Ascending aorta (tissue), 2 donors: ENCODE measurements around the gene KCNG2. TPM values are rescaled to one million over a fixed set of nuclear protein-coding genes. Genes with fewer than 3 reads are reported as not detected.
A peak's percentile ranks its signal among the peaks of the same experiment; 100 is the strongest.

Experiments
- DNase-seq, 2 donors: peaks; one replicate each; pipeline ENCODE4 v3.0.0-alpha.2; 2019; ENCODE audit warnings: low spot score in 2 of 2
- H3K27ac ChIP-seq, 2 donors: fragments of 200-600 bp; sonication (generic); one replicate each; pipeline ENCODE4 v1.5.1; 2016 to 2017; ENCODE audit warnings: mild to moderate bottlenecking in 1 of 2
- H3K27me3 ChIP-seq: fragments of 200-600 bp; sonication (generic); one replicate; pipeline ENCODE4 v1.5.1; 2017
- H3K36me3 ChIP-seq, 2 donors: fragments of 200-600 bp; sonication (generic); one replicate each; pipeline ENCODE4 v1.5.1; 2016
- H3K4me1 ChIP-seq, 2 donors: fragments of 200-600 bp; sonication (generic); one replicate each; pipeline ENCODE4 v1.5.1; 2016 to 2017; ENCODE audit warnings: mild to moderate bottlenecking in 1 of 2
- H3K4me3 ChIP-seq, 2 donors: fragments of 200-600 bp; sonication (generic); one replicate each; pipeline ENCODE4 v1.5.1; 2016 to 2017; ENCODE audit warnings: mild to moderate bottlenecking in 1 of 2
- H3K9me3 ChIP-seq, 2 donors: fragments of 200-600 bp; sonication (generic); one replicate each; pipeline ENCODE4 v1.5.1; 2016
- intact Hi-C: fragments of 100-400 bp; cut with DNase I; formaldehyde crosslinking; loops from one replicate; pipeline ENCODE4 v1.15.1; 2023
- total RNA-seq: library from RNA; depleted of rRNA; stranded (reverse); fragments of >200 nt; gene quantifications from one replicate; pipeline ENCODE4 v1.1.0, GENCODE V29; 2016
- TF ChIP-seq, protein P1 (sequence below), 3 experiments: fragments of 200-600 bp in 2 of 3; fragments of 450-650 bp in 1 of 3; sonication (generic) in 2 of 3; IDR thresholded peaks; one replicate each; pipeline ENCODE4 v1.5.1; 2016 to 2019; ENCODE audit warnings: antibody characterized with exemption in 3 of 3, mild to moderate bottlenecking in 1 of 3, moderate library complexity in 1 of 3

Gene KCNG2
- total RNA-seq, 1 donor from 2014 or later, result not detected

DNA sequence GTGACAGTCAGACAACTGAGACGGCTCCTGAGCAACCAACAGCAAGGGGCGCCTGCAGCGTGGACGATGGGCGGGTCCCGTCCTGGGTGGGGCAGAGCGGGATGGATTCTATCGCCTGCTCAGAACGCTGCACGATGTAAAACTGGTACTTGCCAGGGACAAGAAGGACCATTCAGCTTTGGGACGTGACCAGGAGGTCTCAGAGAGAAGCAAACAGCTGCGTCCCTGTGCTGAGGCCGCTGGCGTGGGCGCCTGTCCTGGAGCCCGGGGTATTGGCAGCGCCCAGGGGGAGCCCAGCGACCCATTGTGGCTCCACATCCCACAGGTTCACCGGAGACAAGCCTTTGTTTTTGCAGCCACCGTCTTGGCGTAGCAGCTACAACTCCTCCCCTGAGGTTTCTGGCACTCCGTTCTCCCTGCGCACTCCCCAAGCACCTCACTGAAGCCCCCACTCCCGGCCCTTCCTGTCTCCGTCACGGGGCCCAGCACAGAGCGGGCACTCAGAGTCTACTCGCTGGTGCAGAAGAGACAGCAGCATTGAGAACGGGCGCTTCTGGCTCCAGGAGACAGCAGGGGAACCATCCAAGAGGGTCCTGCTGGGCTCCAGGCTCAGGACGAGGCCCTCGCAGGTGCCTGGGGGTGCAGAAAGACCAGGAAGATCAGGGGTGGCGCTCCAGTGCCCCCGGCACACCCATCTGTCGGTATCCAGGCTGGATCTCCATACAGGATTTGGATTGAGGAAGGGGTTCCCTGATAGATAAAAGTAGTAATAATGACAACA lies 22.1 kb upstream of the KCNG2 start:
- intact Hi-C loops, result no loop called here
- Histone ChIP-seq H3K4me3 (no peak overlapping the region), H3K36me3 (no peaks in the 10 kb centered on the region), H3K27me3 (no peaks in the 10 kb centered on the region), H3K4me1 (no peaks in the 10 kb centered on the region), H3K9me3 (no peaks in the 10 kb centered on the region), H3K27ac (no peak overlapping the region)
- DNase-seq, result peak in 1 of 2 donors; percentile 52
- TF ChIP-seq, protein P1, sequence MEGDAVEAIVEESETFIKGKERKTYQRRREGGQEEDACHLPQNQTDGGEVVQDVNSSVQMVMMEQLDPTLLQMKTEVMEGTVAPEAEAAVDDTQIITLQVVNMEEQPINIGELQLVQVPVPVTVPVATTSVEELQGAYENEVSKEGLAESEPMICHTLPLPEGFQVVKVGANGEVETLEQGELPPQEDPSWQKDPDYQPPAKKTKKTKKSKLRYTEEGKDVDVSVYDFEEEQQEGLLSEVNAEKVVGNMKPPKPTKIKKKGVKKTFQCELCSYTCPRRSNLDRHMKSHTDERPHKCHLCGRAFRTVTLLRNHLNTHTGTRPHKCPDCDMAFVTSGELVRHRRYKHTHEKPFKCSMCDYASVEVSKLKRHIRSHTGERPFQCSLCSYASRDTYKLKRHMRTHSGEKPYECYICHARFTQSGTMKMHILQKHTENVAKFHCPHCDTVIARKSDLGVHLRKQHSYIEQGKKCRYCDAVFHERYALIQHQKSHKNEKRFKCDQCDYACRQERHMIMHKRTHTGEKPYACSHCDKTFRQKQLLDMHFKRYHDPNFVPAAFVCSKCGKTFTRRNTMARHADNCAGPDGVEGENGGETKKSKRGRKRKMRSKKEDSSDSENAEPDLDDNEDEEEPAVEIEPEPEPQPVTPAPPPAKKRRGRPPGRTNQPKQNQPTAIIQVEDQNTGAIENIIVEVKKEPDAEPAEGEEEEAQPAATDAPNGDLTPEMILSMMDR (IDR thresholded peaks at IDR 0.05), result no peak

DNA sequence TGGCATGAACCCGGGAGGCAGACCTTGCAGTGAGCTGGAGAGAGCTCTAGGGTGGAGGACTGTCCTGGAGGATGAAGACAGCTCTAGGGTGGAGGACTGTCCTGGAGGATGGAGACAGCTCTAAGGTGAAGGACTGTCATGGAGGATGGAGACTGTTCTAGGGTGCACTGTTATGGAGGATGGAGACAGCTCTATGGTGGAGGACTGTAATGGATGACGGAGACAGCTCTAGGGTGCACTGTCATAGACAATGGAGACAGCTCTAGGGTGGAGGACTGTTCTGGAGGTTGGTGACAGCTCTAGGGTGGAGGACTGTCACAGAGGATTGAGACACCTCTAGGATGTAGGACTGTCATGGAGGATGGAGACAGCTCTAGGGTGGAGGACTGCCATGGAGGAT lies 21.1 kb upstream of the KCNG2 start:
- TF ChIP-seq, protein P1 (IDR thresholded peaks at IDR 0.05), result no peak
- intact Hi-C loops, result no loop called here
- no peaks in the 10 kb centered on the region for H3K4me1 ChIP-seq
- H3K36me3 ChIP-seq, result no peaks in the 10 kb centered on the region
- no peaks in the 10 kb centered on the region for H3K27me3 ChIP-seq
- no peak overlapping the region for H3K27ac ChIP-seq
- no peak overlapping the region for H3K4me3 ChIP-seq
- DNase-seq, result no peak
- no peaks in the 10 kb centered on the region for H3K9me3 ChIP-seq

DNA sequence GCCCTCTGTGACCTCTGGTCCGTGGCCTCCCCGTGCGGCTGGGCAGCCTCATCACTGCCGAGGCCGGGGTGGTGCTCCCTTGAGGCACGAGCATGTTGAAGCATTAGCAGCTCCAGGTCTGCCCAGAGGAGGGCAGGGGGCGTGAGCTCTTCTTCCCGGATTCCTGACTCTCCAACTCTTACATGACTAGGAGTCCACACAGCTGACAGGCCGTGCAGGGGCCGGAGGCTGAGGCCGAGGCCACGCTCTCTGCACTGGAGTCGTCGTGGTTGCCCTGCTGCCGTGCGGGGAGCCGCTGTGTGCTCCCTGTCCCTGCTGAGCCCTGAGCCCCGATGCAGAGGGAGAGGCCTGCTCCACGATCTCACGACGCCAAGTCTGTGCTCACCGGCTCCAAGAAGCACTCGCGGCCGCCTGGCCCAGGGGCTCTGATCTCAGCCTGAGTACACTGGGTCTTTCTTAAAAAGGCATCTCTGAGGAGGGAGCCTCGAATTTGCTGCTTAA lies 19.4 kb upstream of the KCNG2 start:
- no peaks in the 10 kb centered on the region for H3K36me3 ChIP-seq
- no peaks in the 10 kb centered on the region for H3K27me3 ChIP-seq
- H3K4me3 ChIP-seq, result no peak overlapping the region
- H3K9me3 ChIP-seq, result no peaks in the 10 kb centered on the region
- H3K27ac ChIP-seq, result no peak overlapping the region
- peak in 1 of 2 donors; percentile 40 for DNase-seq
- TF ChIP-seq, protein P1 (IDR thresholded peaks at IDR 0.05), result no peak
- no peaks in the 10 kb centered on the region for H3K4me1 ChIP-seq
- intact Hi-C loops, result no loop called here

DNA sequence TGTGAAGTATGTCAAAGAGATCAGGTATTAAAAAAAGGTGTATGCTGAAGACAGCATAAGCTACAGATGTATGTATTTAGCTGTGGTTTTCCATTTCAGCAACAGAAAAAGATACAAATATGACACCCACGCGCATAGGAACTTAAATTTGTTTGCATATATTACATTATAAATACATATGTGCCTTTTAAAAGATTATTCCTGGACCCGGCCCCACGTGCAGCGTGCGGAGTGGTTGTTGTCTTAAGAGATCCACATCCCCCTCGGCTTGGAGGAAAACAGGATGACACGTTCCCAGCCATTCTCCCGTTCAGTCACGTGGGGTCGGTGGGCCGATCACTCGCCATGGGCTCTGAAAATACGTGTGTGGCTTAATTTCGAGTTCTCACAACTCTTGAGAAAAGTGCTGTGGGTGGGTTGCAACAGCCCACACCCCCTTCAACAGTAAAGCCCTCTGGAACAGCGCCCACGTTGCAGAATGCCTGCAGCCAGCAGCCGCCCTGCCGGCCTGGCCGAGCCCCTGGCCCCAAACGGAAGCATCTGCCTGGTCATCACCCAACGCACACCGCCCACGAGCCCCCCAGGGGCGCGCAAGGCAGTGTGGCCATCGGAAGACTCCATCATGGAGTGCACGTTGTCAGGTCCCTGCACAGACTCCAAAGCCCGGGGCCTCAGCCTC lies 18.6 kb upstream of the KCNG2 start:
- peak in 1 of 2 donors; percentile 38 for DNase-seq

DNA sequence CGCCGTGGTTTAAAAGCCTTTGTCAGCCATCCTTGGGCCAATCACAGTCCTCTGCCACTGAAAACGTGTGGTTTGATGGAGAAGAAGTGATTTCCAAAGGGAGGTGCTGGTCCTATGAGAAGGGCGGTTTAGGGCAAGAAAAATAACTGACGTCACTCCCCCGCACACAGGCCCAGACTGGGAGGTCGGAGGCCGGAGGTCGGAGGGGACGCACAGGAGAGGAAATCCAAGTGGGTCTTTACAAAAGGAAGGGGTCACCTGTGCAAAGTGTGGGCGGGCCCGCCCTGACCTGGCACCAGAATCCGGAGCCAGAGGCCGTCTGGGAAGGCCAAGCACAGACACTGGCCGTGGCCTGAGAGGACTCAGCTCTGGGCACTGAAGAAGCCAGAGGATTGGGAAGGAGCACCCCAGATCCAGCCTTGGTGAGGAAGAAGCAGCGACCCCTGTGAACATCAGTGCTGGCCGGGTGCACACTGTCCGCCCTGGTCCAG lies 18.0 kb upstream of the KCNG2 start:
- Histone ChIP-seq H3K27me3 (no peaks in the 10 kb centered on the region), H3K4me1 (no peaks in the 10 kb centered on the region), H3K9me3 (no peaks in the 10 kb centered on the region), H3K27ac (no peak overlapping the region), H3K4me3 (no peak overlapping the region), H3K36me3 (no peaks in the 10 kb centered on the region)
- TF ChIP-seq, protein P1 (IDR thresholded peaks at IDR 0.05), result no peak
- intact Hi-C loops, result no loop called here
- peak in 1 of 2 donors; percentile 45 for DNase-seq

More for the DNA sequence above, 18.6 kb upstream of the KCNG2 start:
- Histone ChIP-seq H3K27ac (no peak overlapping the region), H3K36me3 (no peaks in the 10 kb centered on the region), H3K4me1 (no peaks in the 10 kb centered on the region), H3K27me3 (no peaks in the 10 kb centered on the region), H3K4me3 (no peak overlapping the region), H3K9me3 (no peaks in the 10 kb centered on the region)
- intact Hi-C loops, result no loop called here
- TF ChIP-seq, protein P1 (IDR thresholded peaks at IDR 0.05), result no peak
